LHCN-M2 (cell line): ENCODE data around the gene RUNX1. TPM values are rescaled to one million over a fixed set of nuclear protein-coding genes. Genes with fewer than 3 reads are reported as not detected.

Experiments used
- DNase-seq: peaks from one replicate; pipeline ENCODE4 v3.0.0-alpha.2; 2012; ENCODE audit warnings: low read depth
- total RNA-seq: library from RNA; depleted of rRNA; stranded (reverse); fragments of >200 nt; gene quantifications from 2 replicates; pipeline ENCODE4 v1.2.3, GENCODE V29; 2014

Gene RUNX1
- total RNA-seq, 1 experiment from 2014 or later, result 43.9 TPM

- DNase-seq, result peak; percentile 76
Observed at GRCh38 chr21:34900376-34900775, 148.7 kb downstream of the RUNX1 start.

DNA sequence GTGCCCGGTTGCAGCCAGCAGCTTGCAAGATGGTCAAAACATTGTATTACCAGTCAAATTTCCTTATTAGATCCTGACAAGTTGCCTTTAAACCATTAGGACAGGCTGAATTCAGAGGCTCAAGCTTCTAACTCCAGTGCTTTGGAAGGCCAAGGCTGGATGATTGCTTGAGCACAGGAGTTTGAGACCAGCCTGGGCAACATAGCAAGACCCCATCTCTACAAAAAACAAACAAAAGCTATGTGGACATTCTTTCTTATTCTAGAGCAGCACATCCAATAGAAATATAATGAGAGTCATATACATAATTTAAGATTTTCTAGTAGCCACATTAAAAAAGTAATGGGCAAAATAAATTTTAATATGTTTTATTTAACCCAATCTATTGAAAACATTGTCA, 149.3 kb downstream of the RUNX1 start:
- no peak for DNase-seq

DNA sequence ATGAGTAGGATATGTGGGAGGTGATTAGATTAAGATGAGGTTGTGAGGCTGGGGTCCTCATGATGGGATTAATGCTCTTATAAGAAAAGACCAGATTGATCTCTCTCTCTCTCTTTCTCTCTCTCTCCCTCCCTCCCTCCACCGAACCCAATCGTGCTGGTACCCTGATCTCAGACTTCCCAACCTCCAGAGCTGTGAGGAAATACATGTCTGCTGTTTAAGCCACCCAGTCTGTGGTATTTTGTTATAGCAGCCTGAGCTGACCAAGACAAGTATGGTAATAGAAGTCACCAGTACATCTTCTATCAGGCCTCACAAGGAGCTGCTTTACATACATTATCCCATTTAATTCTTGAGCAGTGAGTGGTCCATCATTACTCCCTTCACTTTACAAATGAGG, 149.8 kb downstream of the RUNX1 start:
- DNase-seq, result no peak

DNA sequence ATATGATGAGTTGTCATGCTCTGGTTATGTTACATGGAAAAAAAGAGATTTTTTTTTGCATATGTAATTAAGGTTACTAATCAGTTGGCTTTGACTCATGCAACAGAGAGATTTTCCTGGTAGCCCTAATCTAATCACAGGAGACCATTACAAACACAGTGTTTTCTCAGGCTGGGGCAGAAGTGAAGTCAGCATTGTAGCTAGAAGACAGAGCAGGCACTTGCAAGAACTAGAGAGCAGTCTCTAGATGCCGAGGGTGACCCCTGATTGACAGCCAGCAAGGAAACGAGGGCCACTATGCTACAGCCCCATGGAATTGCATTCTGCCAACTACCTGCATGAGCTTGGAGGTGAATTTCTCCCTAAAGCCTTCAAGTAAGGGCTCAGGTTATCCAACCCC, 151.3 kb downstream of the RUNX1 start:
- DNase-seq, result no peak

GRCh38 chr21:34894401-34894800, 154.7 kb downstream of the RUNX1 start:
- no peak for DNase-seq

GRCh38 chr21:34892209-34892608, 156.9 kb downstream of the RUNX1 start:
- peak; percentile 37 for DNase-seq

DNA sequence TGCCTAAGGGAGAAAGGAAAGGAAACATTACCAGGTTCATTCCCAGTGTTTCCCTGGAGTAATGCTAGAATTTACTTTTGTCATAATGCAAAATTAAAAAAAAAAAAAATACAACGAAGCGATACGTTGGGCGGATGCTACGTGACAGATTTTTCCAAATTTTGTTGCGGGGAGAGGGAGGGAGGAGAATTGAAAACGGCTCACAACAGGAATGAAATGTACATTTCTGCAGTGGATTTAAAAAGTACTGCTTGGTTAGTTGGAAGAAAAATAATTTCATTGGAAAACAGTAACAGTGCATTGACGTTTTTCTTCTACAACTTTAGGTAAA, 157.5 kb downstream of the RUNX1 start:
- DNase-seq, result no peak

GRCh38 chr21:34890724-34891612, 158.1 kb downstream of the RUNX1 start:
- DNase-seq, result no peak

DNA sequence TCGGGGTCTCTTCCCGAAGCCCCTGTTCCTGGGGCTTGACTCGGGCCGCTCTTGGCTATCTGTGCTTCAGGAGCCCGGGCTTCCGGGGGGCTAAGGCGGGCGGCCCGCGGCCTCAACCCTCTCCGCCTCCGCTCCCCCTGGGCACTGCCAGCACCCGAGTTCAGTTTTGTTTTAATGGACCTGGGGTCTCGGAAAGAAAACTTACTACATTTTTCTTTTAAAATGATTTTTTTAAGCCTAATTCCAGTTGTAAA, 158.7 kb downstream of the RUNX1 start:
- DNase-seq, result no peak

DNA sequence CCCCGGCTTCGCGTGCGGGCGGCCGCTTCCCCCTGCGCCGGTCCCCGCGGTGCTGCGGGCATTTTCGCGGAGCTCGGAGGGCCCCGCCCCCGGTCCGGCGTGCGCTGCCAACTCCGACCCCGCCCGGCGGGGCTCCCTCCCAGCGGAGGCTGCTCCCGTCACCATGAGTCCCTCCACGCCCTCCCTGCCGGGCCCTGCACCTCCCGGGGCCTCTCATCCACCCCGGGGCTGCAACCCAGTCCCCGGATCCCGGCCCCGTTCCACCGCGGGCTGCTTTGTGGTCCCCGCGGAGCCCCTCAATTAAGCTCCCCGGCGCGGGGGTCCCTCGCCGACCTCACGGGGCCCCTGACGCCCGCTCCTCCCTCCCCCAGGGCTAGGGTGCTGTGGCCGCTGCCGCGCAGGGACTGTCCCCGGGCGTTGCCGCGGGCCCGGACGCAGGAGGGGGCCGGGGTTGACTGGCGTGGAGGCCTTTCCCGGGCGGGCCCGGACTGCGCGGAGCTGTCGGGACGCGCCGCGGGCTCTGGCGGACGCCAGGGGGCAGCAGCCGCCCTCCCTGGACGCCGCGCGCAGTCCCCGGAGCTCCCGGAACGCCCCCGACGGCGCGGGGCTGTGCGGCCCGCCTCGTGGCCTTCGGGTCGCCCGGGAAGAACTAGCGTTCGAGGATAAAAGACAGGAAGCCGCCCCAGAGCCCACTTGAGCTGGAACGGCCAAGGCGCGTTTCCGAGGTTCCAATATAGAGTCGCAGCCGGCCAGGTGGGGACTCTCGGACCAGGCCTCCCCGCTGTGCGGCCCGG, 159.2 kb downstream of the RUNX1 start:
- peak; percentile 73 for DNase-seq

GRCh38 chr21:34889320-34889675, 159.8 kb downstream of the RUNX1 start:
- peak; percentile 73 for DNase-seq

DNA sequence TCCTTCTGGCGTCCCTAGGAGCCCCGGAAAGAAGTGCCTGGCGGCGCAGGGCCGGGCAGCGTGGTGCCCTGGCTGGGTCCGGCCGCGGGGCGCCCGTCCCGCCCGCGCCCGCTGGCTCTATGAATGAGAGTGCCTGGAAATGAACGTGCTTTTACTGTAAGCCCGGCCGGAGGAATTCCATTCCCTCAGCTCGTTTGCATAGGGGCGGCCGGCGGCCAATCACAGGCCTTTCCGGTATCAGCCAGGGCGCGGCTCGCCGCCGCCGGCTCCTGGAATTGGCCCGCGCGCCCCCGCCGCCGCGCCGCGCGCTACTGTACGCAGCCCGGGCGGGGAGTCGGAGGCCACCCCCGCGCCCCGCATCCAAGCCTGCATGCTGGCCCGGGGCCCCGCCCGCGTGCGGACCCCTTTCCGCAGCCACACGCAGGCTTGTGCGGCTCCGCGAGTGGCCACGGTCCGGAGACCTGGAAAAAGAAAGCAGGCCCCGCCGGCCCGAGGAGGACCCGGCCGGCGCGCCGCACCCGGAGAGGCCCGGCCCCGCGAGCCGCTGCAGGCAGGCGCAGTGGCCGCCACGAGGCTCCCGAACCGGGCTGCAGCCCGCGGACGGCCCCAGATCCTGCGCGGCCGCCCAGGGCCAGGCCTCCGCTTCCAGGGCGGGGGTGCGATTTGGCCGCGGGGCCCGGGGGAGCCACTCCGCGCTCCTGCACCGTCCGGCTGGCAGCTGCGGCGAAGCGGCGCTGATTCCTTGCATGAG, 160.4 kb downstream of the RUNX1 start:
- peak; percentile 94 for DNase-seq

DNA sequence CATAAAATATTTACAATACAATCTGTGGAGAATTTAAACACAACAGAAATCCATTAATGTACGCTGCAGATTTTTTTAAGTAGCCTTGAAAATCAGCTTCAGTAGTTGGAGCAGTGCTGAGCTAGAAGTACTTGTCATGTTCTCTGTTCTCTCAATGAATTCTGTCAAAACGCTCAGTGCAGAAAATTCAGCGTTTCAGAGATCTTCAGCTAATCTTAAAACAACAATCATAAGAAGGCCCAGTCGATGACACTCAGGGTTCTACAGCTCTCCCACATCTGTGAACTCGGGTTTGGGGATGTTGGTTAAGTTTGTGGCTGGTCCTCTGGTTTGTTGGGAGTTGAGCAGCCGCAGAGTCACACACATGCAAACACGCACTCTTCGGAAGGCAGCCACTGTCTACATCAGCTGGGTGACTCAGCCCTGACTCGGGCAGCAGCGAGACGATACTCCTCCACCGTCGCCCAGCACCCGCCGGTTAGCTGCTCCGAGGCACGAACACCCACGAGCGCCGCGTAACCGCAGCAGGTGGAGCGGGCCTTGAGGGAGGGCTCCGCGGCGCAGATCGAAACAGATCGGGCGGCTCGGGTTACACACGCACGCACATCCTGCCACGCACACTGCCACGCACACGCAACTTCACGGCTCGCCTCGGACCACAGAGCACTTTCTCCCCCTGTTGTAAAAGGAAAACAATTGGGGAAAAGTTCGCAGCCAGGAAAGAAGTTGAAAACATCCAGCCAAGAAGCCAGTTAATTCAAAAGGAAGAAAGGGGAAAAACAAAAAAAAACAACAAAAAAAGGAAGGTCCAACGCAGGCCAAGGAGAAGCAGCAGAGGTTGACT, 161.2 kb downstream of the RUNX1 start:
- DNase-seq, result peak; percentile 96

DNA sequence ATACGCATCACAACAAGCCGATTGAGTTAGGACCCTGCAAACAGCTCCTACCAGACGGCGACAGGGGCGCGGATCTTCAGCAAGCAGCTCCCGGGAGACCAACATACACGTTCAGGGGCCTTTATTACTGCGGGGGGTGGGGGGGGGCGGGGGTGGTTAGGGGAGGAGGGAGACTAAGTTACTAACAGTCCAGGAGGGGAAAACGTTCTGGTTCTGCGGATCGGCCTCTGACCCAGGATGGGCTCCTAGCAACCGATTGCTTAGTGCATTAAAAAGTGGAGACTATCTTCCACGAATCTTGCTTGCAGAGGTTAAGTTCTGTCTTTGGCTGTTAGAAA, 162.0 kb downstream of the RUNX1 start:
- DNase-seq, result peak; percentile 46

DNA sequence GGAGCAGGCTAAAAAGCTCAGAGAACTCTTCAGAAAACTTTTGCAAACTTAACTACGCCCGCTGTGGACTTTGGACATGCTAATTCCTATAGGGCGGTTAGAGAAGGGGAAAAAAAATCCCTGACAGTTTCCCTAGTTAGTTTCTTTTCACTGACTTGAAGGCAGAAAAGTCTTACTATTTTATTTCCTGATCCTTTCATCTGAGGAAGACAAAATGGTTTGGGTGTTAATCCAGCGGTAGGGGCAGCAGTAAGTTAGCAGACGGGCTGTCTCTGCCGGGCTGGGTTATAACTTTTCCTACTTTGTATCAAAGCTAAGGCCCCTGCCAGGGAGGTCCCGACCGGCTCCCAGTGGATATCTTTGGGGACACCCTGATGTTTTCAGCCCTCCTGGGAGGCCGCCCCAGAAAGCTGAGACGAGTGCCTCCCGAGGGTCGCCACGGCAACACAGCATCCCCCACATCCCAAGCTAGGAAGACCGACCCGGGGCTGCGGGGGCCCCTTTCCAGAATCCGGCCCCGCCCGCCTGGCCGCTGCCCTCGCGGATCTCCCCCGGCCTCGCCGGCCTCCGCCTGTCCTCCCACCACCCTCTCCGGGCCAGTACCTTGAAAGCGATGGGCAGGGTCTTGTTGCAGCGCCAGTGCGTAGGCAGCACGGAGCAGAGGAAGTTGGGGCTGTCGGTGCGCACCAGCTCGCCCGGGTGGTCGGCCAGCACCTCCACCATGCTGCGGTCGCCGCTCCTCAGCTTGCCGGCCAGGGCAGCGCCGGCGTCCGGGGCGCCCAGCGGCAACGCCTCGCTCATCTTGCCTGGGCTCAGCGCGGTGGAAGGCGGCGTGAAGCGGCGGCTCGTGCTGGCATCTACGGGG, 162.6 kb downstream of the RUNX1 start:
- no peak for DNase-seq

DNA sequence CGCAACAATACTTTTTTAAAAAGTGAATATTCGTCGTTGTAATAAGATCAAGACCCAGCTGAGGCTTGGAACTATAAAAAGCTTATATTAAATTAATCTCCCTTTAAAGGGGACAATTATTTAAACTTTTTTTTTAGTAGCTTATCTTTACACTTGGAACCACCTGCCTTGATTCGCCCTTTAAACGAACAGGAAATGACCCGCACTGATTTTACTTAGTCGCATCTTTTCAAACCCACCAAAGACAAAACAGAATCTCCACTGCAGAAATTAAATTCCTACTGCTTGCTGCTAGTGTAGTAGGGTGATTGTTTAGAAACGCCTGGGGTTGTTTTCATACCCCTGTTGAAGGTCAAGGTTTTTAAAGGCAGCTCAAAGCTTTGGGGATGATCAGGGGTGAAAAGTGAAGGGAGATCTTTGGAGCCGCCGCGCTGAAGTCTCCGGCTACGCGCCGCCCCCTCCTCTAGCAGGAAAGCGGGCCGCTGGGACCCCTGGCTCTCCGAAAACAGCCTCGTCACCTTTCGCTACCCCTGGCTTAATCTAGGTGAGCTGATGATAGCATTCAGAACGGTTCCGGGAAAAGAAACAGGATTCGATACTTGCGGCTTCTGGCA, 163.4 kb downstream of the RUNX1 start:
- DNase-seq, result peak; percentile 42

GRCh38 chr21:34885125-34885524, 164.0 kb downstream of the RUNX1 start:
- DNase-seq, result peak; percentile 43

DNA sequence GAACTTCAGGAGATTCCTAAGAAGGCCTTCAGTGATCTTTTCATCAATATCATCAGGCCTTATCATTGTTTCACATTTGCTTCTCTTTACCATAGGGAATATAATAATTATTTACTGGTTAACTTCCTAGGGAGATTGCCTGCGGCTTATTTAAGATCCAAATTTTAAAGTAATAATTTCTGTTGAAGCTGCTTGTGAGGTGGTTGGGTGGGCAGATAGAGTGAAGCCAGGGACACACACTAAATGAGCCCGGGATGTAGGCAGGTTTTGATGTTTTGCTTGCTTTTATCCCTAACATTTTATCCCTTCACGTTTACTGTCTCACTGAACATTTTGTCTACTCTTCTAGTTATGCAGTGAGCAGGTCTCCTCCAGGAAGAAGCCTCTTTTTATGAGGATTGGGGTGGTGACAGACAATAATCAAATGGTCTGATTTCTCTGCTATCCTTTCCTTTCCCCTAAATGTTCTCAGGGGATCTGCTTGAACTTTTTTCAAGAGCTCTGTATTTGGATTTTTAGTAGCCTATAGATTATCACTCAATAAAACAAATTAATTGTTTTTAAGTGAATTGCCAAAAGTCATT, 164.7 kb downstream of the RUNX1 start:
- DNase-seq, result no peak

DNA sequence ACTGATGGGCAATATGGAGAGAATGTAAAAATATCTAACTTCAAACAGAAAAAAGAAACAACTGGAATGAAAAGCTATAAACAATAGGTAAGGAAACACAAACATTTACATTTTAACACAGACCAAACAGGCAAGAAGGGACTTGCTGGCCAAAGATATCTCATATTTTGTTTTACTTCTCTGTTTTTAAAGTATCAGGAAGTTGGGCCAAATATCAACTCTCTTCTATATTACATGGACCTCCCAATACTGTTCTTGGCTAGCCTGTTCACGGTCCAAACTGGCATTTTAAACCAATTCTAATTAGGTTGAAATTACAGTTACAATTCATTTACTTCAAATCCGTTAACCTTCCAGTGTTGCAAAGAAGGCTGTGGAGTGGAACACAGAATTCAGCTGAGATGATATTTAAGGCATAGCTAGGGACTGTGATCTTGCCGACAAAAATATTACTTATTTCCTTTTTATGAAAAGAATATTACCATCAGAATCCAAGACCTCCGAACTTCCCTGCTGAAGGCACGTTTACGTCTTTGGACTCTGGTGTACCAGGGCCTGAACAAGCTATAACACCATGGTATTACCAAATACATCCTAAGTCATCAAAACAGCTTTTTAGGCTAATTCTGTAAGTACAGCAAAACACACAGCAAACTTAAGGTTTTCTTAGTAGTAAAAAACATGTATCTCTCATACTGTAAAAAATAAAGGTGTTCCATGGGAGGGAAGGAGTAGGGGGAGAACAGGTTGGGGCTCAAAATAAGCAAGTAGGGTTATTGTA, 165.4 kb downstream of the RUNX1 start:
- DNase-seq, result no peak
